GM19035 (cell line): ENCODE results near the gene WDR54.
"Not testable (repeated sequence)": the region's sequence is repeated elsewhere in the genome, so short reads cannot be mapped to it uniquely, and the experiment has no call there.

Experiments used
- ATAC-seq: cut with Tn5 transposase; IDR thresholded peaks from one replicate; pipeline ENCODE4 v1.9.1; 2021; ENCODE audit not compliant: unreplicated experiment

The WDR54 gene

DNA sequence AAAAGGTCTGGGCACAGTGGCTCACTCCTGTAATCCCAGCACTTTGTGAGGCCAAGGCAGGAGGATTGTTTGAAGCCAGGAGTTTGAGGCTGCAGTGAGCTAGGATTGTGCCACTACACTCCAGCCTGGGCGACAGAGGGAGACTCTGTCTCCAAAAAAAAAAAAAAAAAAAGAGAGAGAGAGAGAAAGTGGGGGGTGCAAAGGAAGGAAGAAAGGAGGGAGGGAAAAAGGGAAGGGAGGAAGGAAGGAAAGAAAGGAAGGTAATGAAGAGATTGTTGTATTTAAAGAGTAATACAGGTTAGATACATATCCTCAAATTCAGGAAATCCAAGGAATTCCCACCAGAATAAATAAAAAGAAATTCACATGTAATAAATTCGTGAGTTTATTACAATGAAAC lies 19.6 kb upstream of the WDR54 start:
- no peak for ATAC-seq

DNA sequence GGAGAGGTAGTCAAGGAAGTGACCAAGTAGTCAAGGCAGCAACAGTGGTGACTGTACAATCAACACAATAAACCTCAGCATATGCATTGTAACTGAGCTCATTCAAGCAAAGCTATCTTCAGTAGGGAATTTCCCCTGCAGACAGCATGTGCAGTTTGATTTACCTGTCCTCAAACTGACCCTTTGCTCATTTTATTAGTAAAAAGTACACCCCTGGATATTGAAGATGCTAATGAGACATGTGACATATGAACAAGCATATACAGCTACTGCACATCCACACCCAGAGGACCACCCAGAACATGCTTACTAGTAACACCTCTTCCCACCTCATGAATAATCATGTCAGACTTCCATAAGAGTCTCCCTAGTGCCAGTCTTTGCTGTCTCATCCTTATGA lies 15.5 kb upstream of the WDR54 start:
- no peak for ATAC-seq

GRCh38 chr2:74407682-74408081 lies 13.8 kb upstream of the WDR54 start:
- ATAC-seq = no peak

DNA sequence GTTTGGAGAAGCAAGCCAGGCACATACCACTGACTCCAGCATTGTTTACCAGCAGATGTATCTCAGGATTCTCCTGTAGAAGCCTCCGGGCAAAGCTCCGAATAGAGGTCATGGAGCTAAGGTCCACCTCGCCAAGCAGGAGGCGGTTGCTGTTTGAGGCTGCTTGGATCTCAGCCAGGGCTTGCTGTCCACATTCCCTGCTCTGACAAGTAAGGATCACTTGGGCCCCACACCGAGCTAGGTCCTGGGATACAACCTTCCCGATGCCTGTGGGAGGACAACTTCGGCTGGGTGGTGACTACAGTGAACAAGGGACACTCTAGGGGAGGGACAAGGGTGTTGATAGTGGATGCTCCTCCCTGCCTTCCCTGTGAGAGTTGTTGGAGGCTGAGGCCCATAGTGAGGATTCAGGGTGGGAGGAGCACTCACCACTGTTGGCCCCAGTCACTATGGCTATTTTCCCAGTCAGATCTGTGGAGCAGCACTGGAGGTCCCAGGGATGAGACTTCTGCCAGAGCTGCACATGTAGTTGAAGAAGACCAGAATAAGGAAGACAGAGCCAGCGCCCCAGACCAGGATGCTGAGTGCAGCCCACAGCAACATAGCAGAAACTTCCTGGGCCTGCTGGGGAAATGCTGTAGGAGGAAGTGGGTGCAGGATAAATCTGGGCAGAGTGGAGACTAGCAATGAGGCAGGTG lies 8.4 kb upstream of the WDR54 start:
- no peak for ATAC-seq

- no peak for ATAC-seq
Observed at GRCh38 chr2:74414441-74414840, 7.1 kb upstream of the WDR54 start.

- peak; percentile 56 for ATAC-seq
Observed at GRCh38 chr2:74414881-74415761, 6.4 kb upstream of the WDR54 start.

GRCh38 chr2:74415762-74416395 lies 5.7 kb upstream of the WDR54 start:
- ATAC-seq = peak; percentile 13

DNA sequence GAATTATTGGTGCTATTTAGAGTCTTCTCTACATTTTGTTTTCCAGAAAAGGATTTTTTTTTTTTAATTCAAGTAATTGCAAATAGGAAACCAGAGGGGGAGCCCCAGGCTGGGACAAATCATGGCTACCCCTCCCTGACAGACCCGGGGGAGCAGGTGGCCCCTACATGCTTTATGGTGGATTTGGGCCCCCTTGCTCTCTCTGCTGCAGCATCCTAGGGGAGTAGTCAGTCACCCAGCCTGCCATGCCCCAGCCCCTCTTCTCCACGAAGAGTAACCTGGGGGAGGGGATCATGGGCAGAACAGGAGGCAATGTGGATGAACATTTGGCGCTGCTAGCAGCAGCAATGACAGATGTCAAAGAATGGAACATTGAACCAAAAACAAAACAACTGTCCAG lies 4.8 kb upstream of the WDR54 start:
- no peak for ATAC-seq

DNA sequence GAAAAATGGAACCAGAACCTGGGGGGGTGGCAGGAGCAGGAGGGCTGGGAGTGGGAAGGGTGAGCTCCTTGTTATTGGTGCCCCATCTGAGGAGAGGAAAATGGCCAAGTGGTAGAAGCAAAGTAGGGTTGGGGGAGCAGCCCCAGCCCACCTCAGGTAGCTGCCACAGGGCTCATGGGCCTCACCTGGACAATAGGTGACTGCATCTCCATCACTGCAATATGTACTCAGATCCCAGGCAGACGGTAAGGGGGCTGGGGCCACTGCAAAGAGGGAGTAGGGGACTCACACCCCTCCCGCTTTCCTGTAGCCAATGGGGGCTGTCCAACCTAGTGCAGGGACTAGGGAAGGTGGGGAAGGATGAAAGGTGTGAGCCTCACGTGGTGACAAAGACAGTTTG lies 4.3 kb upstream of the WDR54 start:
- ATAC-seq = no peak

GRCh38 chr2:74417763-74418162 lies 3.8 kb upstream of the WDR54 start:
- no peak for ATAC-seq

DNA sequence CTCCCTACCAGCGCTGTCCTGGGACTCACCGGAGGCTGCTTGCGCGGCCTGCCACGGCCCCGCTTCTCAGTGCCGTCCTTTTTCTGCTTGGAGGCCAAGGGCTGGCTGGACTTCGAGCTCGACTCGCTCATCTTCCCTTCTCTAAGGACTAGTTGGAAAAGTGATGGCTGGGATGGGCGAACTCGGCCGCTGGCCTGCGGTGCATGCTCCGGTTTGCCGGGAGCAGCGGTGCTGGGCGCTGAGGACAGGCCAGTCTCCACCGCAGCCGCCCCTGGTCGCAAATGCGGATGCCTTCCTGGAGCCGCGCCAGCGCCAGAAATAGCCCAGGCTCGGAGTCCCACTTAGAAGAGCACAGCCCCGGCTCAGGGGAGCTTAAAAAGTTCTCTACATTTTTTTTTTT lies 3.2 kb upstream of the WDR54 start:
- no peak for ATAC-seq

GRCh38 chr2:74419345-74419744 lies 2.2 kb upstream of the WDR54 start:
- no peak for ATAC-seq

GRCh38 chr2:74420006-74420405 lies 1.5 kb upstream of the WDR54 start:
- no peak for ATAC-seq

- ATAC-seq = not testable (repeated sequence)
Observed at GRCh38 chr2:74420443-74421103, 957 bp upstream of the WDR54 start.

DNA sequence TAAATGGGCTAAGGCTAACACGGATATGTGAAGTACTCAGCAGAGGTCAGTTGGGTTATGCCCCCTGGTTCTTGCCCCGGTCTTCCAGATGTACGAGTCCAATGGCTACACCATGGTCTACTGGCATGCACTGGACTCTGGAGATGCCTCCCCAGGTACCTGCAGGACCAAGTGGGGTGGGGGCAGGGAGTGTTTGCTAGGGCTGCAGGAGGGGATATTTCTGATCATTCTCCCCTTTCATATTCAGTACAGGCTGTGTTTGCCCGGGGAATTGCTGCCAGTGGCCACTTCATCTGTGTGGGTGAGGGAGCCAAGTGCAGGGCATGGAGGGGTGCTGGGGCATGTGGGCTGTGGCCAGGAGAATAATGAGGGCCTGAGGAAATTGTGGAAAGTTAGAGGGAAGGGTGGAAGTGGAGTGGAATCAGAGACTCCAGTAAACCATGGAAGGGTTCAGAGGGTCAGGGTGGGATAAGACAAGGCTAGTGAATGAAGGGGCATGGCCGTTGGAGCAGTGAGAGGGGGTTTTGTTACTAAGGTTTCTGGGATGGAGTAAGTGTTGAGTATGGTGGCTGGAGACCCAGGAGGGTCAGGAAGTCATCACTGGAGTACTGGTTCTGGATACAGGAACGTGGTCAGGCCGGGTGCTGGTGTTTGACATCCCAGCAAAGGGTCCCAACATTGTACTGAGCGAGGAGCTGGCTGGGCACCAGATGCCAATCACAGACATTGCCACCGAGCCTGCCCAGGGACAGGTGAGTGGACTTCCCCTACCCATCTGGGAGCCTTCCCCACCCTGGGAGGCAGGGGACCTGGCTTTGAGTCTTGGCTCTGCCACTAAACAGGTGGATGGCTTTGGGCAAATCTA lies 1.9 kb downstream of the WDR54 start:
- ATAC-seq = no peak

DNA sequence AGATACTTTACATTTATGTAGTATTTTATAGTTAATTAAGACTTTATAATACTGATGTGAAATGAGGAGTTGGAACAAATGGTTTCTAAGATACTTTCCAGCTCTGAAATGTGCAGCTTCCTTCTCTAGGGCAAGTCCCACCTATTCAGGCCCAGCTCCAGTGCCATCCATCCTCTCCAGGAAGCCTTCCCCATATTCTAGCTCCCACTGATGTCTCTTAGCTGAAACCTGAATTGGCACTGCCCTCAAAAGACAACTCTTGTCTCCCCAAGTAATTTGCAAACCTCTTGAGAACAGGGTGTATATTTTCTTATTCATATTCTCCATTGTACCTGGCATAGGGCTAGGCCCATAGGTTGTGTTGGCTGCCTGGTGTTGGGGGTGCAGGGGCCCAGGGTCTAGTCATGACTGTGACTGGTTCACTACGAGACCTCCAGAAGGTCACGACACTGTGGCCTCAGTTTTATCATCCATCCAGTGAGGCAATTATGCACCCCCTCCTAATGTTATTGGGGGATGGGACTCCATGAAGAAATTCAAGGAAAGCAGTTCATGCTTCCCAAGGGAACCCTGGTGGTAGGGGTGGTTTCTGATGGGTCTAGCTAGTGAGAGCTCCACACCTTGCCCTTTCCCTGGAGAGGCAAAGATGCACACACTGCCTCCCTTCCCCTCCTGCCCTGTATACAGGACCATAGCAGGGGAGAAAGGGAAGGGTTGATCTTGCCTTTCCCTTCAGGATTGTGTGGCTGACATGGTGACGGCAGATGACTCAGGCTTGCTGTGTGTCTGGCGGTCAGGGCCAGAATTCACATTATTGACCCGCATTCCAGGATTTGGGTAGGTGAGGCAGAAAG lies 2.8 kb downstream of the WDR54 start:
- no peak for ATAC-seq

DNA sequence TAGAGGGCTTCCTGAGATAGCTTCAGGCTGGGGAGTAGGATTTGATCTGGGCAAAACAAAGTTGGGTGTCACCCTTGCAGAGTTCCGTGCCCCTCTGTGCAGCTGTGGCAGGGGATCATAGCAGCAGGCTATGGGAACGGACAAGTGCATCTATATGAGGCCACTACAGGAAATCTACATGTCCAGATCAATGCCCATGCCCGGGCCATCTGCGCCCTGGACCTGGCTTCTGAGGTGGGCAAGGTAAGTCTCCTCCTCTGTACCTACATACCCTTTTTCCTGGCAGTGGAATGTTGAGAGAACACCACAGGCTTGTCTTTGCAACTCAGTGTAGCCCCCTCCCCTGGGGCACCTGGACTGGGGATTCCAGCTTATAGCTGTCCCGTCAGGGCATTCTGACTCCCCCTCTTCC lies 3.5 kb downstream of the WDR54 start:
- ATAC-seq = no peak

DNA sequence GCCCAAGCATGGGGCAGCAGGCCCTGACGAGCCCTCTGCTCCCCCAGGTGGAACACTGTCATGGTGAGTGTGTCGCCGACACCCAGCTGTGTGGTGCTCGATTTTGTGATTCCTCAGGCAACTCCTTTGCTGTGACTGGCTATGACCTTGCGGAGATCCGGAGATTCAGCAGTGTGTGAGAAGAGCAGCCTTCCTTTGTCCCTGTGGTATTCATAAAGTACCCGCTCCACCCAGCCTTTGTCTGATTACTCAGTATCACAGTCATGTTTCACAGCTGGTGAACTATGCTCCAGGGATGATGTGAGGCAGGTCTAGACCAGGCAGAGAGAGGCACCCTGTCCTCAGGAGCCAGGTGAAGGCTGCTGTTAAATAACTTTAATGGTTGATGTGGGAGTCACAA lies 4.0 kb downstream of the WDR54 start:
- no peak for ATAC-seq

- ATAC-seq = no peak
Observed at GRCh38 chr2:74426181-74426758, 4.7 kb downstream of the WDR54 start.
